GM19328 (cell line): ENCODE data around the gene ECPAS.
"Not testable (repeated sequence)": the region's sequence is repeated elsewhere in the genome, so short reads cannot be mapped to it uniquely, and the experiment has no call there.

Source experiments
- ATAC-seq: cut with Tn5 transposase; IDR thresholded peaks from one replicate; pipeline ENCODE4 v1.9.1; 2021; ENCODE audit warnings: mild to moderate bottlenecking, moderate library complexity; ENCODE audit not compliant: unreplicated experiment

Gene ECPAS

GRCh38 chr9:111481885-111482636 is 2.1 kb downstream of the ECPAS start:
- ATAC-seq: no peak

DNA sequence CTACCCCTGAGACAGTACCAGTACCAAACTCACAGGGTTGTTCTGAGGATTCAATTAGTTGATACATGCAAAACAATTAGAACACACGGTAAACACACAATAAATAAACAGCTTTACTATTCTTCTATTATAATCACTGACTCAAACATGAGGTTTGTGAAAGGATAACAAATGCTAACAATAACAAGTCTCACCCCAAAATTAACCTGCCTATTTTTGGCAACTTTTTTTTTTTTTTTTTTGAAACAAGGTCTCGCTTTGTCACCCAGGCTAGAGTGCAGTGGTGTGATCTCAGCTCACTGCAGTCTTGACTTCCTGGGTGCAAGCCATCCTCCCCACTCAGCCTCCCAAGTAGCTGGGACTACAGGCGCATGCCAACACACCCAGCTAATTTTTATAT is 6.5 kb downstream of the ECPAS start:
- ATAC-seq: no peak

- ATAC-seq: no peak
Observed at GRCh38 chr9:111475195-111475594, 9.0 kb downstream of the ECPAS start.

- ATAC-seq: no peak
Observed at GRCh38 chr9:111474385-111474784, 9.8 kb downstream of the ECPAS start.

DNA sequence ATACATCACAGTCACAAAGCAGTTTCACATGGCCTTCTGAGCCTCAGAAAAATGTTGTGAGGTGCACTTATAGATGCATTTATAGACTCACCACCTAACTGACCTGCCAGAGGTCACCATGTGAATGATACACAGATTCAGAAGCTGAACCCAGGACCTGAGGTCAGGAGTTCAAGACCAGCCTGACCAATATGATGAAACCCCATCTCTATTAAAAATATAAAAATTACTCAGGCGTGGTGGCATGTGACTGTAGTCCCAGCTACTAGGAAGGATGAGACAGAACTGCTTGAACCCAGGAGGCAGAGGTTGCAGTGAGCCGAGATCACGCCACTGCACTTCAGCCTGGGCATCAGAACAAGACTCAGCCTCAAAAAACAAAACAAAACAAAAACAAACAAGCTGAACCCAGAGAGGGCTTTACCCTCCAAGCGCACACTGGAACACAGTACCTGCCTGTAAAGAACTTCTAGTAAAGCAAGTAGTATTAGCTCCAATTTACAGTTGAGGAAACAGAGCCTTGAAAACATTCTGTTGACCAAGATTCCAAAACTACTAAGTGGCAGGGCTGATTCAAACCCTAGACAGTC is 16.3 kb downstream of the ECPAS start:
- no peak for ATAC-seq

DNA sequence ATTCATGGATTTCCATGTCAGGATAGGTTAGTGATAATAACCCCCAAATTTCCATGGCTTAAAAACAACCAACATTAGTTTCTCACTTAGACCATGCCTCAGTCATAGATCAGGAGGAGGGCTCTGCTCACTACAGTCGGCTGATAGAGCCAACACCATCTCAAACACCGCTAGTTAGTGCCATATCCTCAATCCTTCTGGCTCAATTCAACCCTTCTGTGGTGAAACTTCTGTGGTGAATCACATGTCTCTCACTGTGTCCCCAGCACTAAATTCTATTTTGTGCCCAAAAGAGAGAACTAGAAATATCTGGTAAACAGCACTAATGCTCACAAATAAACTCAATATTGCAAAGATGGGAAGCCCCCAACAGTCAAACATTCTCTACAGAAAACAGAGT is 21.1 kb downstream of the ECPAS start:
- ATAC-seq: no peak

DNA sequence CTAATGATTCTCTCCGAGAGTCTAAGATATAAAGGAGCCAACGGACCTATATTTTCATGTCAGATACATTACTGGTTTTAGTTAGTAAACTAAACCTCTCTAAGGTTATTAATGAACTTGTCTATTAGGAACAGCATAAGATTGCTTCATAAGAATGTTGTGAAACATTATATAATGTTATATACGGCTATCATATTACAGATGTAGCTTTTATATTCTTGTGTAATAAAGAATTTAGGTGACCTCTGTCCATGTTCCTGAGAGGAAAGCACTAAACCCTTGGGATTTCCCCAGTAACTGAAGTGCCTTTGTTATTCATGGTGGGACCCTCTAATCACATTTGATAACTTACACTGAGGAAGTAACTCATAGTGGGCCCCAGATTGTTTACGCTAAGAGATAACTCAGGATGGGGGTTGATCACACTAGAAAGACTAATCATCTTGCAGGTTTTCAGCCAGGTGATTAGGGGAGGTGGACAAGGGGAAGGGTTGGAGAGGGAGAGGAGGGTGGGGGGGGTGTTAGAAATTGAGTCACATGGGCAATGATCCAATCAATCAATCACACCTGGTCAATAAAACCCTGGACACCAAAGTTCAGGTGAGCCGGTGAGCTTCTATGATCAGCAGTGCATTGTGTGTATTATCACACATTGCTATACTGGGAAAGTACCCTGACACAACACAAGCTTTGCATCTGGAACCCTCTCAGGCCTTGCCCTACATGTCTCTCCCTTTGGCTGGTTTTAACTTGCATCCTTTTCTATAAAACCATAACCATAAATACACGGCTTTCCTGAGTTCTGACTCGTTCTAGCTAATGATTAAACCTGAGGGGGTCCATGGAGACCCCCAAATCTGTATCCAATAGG is 25.8 kb downstream of the ECPAS start:
- no peak for ATAC-seq

GRCh38 chr9:111456529-111456928 is 27.7 kb downstream of the ECPAS start:
- ATAC-seq: no peak

DNA sequence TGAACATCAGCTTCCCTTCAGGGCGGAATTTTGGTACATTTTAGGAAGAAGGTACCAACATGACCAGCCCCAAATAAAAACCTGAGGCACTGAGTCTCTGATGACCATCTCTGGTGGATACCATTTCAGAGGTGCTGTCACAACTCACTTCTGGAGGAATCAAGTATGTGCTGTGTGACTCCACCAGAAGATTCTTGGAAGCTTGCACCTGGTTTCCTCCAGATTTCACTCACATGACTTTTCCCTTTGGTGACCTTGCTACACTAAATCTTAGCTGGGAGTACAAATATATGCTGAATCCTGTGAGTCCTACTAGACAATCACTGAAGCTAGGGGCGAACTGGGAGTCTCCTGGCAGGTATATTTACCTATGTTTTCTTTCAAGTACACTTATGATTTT is 28.5 kb downstream of the ECPAS start:
- no peak for ATAC-seq

DNA sequence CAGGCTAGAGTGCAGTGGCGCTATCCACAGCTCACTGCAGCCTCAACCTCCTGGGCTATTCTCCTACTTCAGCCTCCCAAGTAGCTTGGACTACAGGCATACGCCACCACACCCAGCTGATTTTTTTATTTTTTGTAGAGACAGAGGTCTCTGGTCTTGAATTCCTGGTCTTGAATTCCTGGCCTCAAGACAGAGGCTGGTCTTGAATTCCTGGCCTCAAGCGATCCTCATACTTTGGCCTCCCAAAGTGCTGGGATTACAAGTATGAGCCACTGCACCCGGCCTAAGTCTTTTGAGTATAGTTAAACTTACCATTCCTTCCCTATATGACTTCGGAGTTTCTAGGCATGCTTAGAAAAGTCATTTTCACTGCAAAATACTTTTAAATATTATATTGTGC is 29.4 kb downstream of the ECPAS start:
- ATAC-seq: no peak

DNA sequence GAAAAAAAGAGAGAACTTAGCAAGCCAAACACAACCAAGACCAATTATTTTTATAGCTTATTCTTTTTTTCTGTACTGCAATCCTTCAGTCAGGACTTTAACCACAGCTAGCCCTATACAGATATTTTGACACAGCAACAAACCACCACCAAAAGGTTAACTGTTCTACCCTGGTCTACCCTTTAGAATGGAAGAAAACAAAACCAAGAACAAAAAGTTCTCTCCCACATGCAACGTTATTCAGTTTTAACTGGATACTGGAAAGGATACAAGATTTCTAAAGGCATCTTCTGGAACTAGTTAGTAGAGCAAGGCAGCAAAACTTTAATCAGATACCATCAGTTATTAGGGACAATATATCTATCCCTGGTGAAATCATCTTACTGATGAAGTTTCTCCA is 32.6 kb downstream of the ECPAS start:
- no peak for ATAC-seq

DNA sequence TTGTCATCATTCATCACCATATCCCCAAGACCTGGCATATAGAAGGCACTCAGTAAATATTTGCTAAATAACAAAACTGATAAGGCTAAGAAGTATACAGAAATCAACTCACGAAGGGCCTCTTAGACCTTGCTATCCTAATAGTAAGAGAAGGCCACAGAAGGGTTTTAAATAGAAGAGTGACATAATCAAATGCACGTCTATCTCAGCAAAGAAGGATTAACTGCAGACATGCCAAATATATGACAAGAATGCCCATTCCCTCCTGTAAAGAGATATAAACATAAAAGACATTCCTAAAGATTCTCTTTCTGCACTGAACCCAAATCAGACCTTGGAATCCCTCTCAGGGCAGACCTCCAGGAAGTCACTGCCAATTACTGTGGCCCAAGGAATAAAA is 34.1 kb downstream of the ECPAS start:
- ATAC-seq: no peak

DNA sequence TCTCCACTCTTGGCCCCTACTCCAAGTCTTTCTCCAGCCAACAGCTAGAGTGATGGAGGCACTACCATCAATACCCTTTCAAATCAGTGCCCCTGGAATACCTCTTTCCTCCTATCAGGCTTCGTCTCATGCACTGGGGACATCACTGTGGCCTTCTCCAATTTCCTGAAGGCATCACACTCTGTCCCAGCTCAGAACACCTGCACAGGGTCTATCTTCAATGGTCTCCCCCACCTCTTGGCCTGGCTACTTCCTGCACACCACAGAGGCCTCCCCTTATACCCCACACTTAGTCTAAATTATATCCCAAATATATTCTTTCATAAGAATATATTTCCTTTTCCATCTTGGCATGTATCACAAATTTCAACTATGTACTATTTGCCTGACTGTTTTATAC is 34.5 kb downstream of the ECPAS start:
- ATAC-seq: no peak

DNA sequence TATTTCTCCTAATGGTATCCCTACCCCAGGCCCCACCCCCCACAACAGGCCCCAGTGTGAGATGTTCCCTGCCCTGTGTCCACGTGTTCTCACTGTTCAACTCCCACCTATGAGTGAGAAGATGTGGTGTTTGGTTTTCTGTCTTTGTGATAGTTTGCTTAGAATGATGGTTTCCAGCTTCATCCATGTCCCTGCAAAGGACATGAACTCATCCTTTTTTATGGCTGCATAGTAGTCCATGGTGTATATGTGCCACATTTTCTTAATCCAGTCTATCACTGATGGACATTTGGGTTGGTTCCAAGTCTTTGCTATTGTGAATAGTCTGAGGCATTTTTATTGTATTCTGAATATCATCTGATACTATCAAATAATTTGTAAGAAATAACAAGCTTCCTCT is 38.4 kb downstream of the ECPAS start:
- not testable (repeated sequence) for ATAC-seq

DNA sequence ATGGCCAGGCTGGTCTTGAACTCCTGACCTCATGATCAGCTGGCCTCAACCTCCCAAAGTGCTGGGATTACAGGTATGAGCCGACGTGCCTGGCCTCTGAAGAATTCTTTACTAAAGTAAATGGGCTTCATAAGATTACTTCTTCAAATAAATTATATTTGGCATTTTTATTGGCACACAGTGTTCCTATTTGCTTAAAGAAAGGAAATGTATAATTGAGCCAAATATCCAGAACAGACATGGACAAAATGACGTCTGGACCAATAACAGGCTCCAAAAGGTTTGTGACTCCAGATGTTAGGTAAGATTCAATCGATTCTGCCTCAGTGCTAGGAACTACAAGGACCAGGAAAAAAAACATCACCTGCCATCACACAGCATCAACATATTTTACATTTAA is 40.7 kb downstream of the ECPAS start:
- ATAC-seq: no peak

DNA sequence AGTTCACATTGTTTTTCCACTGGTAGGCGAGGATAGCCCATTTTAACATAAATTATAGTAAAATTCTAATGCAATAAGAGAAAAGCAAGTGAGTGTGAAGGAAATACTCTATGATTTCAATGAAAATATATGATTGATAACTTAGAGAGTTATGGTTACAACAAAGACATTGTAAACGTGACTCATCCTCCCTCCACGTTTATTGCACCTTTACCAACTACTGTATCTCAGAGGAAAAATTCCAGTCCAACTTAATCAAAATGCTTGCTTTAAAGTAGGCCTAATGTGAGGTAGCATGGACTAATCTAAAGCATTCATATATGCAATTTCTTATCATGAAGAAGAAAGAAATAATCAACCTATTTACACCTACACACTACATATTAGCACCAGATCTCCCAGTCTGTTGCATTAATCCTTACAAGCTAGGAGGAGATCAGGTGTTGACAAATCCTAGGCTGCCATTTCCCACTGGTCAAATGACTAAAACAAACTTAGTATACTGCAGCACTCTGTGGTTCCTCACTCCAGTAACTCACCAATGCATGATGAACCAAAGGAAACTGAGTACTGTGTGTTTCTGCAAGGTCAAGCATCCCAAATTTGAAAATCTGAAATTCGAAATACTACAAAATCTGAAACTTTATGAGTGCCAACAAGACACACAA is 41.7 kb downstream of the ECPAS start:
- no peak for ATAC-seq

- no peak for ATAC-seq
Observed at GRCh38 chr9:111440226-111440625, 44.0 kb downstream of the ECPAS start.

DNA sequence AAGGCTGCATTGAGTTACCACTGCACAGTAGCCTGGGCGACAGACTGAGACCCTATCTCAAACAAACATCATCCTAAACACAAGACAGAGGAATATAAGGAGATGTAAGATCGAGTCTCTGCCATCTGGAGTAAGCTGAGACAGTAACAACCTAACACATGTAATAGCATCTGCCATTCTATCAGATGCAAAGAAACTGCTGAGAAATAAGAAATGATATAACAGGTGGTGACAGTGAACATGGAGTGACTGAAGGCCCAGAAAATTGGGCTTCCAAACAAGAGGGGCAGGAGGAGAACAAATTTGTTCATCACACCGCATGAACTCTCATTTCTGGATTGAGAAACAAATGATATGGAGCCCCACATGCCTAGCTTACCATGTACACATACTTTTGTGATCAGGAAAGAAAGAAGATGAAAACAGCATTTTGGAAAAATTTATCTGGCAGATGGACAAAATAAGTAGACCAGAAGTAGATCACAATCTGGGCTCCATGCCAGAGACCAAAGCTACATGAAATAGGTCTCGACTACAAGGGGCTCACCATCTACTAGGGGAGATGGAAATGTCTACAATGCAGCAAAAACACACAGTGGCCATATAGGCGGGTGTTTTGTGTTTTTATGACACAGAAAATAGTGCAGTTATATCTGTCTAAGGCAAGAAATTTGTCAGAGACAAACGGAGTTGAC is 45.5 kb downstream of the ECPAS start:
- ATAC-seq: no peak

DNA sequence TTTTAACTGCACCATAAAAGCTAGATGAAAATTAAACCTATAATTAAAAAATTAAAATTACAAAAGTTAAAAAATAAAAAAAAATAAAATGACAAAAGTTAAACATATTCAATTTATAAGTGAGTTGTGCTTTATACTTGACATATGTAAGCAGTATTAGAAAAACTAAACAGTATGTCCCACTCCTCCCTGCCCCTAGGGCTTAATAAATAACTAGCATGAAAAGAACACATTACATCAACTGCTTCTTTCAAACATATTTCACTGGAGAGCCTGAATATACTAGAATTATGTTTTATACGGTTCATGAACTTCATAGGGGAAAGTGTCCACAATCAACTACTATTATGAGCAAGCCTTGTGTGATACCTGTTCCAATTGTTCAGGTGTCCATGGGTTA is 47.6 kb downstream of the ECPAS start:
- no peak for ATAC-seq

GRCh38 chr9:111433082-111433481 is 51.1 kb downstream of the ECPAS start:
- ATAC-seq: no peak

GRCh38 chr9:111431684-111432083 is 52.5 kb downstream of the ECPAS start:
- ATAC-seq: no peak
